Measurements from ENCODE around the gene RALGAPA2.

Gene RALGAPA2

GRCh38 chr20:20491784-20492264 is 220.6 kb downstream of the RALGAPA2 start:
- DNase-seq (ENCODE audit: low read depth, low spot score): no peak
- no peak for TF ChIP-seq CTCF (IDR thresholded peaks at IDR 0.05; ENCODE audit: low read depth, low read length)
- in situ Hi-C loops (cut with HindIII; ENCODE audit: low sequenced_read_pairs): no loop called here

GRCh38 chr20:20491110-20491783 is 221.2 kb downstream of the RALGAPA2 start:
- peak; percentile 64 for DNase-seq (ENCODE audit: low read depth, low spot score)
- in situ Hi-C loops (cut with HindIII; ENCODE audit: low sequenced_read_pairs): no loop called here
- no peak overlapping the region for H3K4me3 ChIP-seq (ENCODE audit: low read depth, low read length)
- TF ChIP-seq CTCF (IDR thresholded peaks at IDR 0.05; ENCODE audit: low read depth, low read length): no peak

More at GRCh38 chr20:20491784-20492264, 220.6 kb downstream of the RALGAPA2 start:
- H3K4me3 ChIP-seq (ENCODE audit: low read depth, low read length): no peak overlapping the region

GRCh38 chr20:20490673-20491072 is 221.8 kb downstream of the RALGAPA2 start:
- no peak for TF ChIP-seq CTCF (IDR thresholded peaks at IDR 0.05; ENCODE audit: low read depth, low read length)
- no peak for DNase-seq (ENCODE audit: low read depth, low spot score)
- H3K4me3 ChIP-seq (ENCODE audit: low read depth, low read length): no peak overlapping the region
- in situ Hi-C loops (cut with HindIII; ENCODE audit: low sequenced_read_pairs): no loop called here

GRCh38 chr20:20489648-20490341 is 222.6 kb downstream of the RALGAPA2 start:
- H3K4me3 ChIP-seq (ENCODE audit: low read depth, low read length): no peak overlapping the region
- TF ChIP-seq CTCF (IDR thresholded peaks at IDR 0.05; ENCODE audit: low read depth, low read length): no peak
- DNase-seq (ENCODE audit: low read depth, low spot score): peak; percentile 33
- in situ Hi-C loops (cut with HindIII; ENCODE audit: low sequenced_read_pairs): no loop called here

GRCh38 chr20:20489054-20489453 is 223.4 kb downstream of the RALGAPA2 start:
- in situ Hi-C loops (cut with HindIII; ENCODE audit: low sequenced_read_pairs): no loop called here
- no peak overlapping the region for H3K4me3 ChIP-seq (ENCODE audit: low read depth, low read length)
- DNase-seq (ENCODE audit: low read depth, low spot score): peak; percentile 38
- TF ChIP-seq CTCF (IDR thresholded peaks at IDR 0.05; ENCODE audit: low read depth, low read length): no peak

GRCh38 chr20:20488388-20488787 is 224.1 kb downstream of the RALGAPA2 start:
- H3K4me3 ChIP-seq (ENCODE audit: low read depth, low read length): no peak overlapping the region
- DNase-seq (ENCODE audit: low read depth, low spot score): no peak
- no peak for TF ChIP-seq CTCF (IDR thresholded peaks at IDR 0.05; ENCODE audit: low read depth, low read length)
- in situ Hi-C loops (cut with HindIII; ENCODE audit: low sequenced_read_pairs): no loop called here

Measured in astrocyte of the spinal cord (primary cell).